Measurements from ENCODE around the gene CARD11. TPM values are rescaled to one million over a fixed set of nuclear protein-coding genes. Genes with fewer than 3 reads are reported as not detected.

Gene CARD11
- total and polyA plus RNA-seq, 2 experiments from 2014 or later = 17.7 to 29.0 TPM

DNA sequence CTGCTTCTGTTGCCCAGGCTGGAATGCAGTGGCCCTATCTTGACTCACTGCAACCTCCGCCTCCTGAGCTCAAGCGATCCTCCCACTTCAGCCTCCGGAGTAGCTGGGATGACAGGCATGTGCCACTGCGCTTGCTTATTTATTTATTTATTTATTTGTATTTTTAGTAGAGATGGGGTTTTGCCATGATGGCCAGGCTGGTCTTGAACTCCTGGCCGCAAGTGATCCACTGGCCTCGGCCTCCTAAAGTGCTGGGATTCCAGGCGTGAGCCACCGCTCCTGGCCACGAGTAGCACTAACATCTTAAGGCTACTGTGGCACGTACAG, 70.9 kb downstream of the CARD11 start (continued):
- TF ChIP-seq REST (IDR thresholded peaks at IDR 0.05; ENCODE audit: unreplicated experiment) (no peak), ZNF114 (CRISPR knock-in tag; IDR thresholded peaks at IDR 0.05) (no peak)

- H3K9me3 Mint-ChIP-seq = no peaks in the 10 kb centered on the region; the same call in 2 of the 3 replicates
- Histone ChIP-seq H3K36me3 (ENCODE audit: insufficient read depth) (no peaks in the 10 kb centered on the region), H3K4me2 (no peak overlapping the region), H3K4me3 (no peak overlapping the region), H4K20me1 (replicated peaks; ENCODE audit: insufficient read depth) (no peaks in the 10 kb centered on the region), H3K27me3 (ENCODE audit: insufficient read depth) (no peaks in the 10 kb centered on the region), H3F3A (replicated peaks; ENCODE audit: low read depth) (no peaks in the 10 kb centered on the region), H2AFZ (no peak overlapping the region), H3K9me2 (ENCODE audit: insufficient read depth) (0 out of 2 replicates have a peak, but pooled peaks cover 4% of the 10 kb centered on the region), H3K27ac (ENCODE audit: low read depth) (no peak overlapping the region), H3K79me2 (replicated peaks; ENCODE audit: insufficient read depth) (no peaks in the 10 kb centered on the region), H3K4me1 (ENCODE audit: insufficient read depth) (no peaks in the 10 kb centered on the region)
- H3K4me3 Mint-ChIP-seq = no peak overlapping the region
- DNase-seq (ENCODE audit: low spot score) (no peak), ATAC-seq (no peak)
- no peaks in the 10 kb centered on the region for H3K4me1 Mint-ChIP-seq
- no peaks in the 10 kb centered on the region for H3K27me3 Mint-ChIP-seq (ENCODE audit: insufficient read depth, low read depth, poor library complexity)
- H3K36me3 Mint-ChIP-seq (ENCODE audit: low read depth) = no peaks in the 10 kb centered on the region
- no peak overlapping the region for H3K27ac Mint-ChIP-seq
- no peak for TF ChIP-seq JUNB (IDR thresholded peaks at IDR 0.05; ENCODE audit: unreplicated experiment)
- no peak for TF ChIP-seq ETS1 (IDR thresholded peaks at IDR 0.05)
- TF ChIP-seq ZNF331 (CRISPR knock-in tag; IDR thresholded peaks at IDR 0.05; ENCODE audit: low read depth) = no peak
- no peak for TF ChIP-seq NANOG (IDR thresholded peaks at IDR 0.05; ENCODE audit: borderline replicate concordance)
- no peak for TF ChIP-seq CTCF (conservative IDR thresholded peaks at IDR 0.05; ENCODE audit: low read depth in 2 of 2)
- TF ChIP-seq REST (IDR thresholded peaks at IDR 0.05; ENCODE audit: unreplicated experiment) = no peak
Measured at GRCh38 chr7:2971914-2972834, 71.5 kb downstream of the CARD11 start.
